ENCODE measurements around the gene XKR7.
"Not testable (repeated sequence)": the region's sequence is repeated elsewhere in the genome, so short reads cannot be mapped to it uniquely, and the experiment has no call there.

Gene XKR7

DNA sequence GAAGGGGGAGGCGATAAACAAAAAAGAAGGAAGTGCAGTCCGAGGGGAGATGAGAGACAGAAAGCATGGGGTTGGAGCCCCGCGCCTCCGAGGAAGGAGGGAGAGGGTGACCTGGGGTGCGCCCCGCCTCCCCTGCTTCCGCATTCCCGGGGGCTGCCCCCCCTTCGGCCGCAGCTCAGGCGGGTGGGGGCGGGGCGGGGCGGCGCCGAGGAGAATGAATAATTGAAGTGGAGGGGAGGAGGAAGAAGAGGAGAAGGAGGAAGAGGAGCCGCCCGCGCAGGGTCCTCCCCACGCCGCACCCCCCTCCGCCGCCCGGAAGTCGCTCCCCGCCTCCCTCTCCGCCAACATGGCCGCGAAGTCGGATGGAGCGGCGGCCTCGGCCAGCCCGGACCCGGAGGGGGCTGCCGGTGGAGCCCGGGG is at the start of gene XKR7:
TSS of gene XKR7 (plus strand) at position 322 of the 420 bp plus-strand sequence. CDS start at position 347, 25 bp downstream.
- no peak for DNase-seq

DNA sequence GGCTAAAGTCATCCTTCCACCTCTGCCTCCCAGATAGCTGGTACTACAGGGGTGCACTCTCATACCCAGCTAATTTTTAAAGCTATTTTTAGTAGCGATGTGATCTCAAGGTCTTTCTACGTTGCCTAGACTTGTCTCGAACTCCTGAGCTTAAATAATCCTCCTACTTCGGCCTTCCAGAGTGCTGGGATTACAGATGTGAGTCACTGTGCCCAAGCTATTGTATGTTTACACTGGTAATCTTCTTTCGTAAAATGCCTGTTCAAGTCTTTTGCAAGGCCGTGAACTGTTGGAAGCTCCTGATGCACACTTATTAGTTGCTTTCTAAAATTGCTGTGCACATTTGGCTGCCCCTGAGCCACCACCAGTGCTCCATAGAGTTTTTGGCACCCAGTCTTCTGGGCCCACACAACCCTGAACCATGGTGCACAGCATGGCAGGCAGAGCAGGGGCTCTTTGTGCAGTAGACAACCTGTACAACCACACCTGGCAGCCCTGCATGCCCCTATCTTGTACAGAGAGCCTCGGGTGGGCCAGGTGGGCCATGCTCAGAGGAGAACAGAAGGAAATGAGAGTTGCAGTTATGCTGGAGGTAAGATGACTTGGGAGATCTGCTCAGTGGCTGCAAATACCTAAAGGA is 49.4 kb upstream of the XKR7 start:
- DNase-seq, result no peak

- DNase-seq, result no peak
Observed at GRCh38 chr20:31919410-31920155, 48.4 kb upstream of the XKR7 start.

- DNase-seq, result no peak
Observed at GRCh38 chr20:31920275-31920855, 47.6 kb upstream of the XKR7 start.

DNA sequence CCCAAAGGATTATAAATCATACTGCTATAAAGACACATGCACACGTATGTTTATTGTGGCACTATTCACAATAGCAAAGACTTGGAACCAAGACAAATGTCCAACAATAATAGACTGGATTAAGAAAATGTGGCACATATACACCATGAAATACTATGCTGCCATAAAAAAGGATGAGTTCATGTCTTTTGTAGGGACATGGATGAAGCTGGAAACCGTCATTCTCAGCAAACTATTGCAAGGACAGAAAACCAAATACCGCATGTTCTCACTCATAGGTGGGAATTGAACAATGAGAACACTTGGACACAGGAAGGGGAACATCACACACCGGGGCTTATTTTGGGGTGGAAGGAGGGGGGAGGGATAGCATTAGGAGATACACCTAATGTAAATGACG is 46.5 kb upstream of the XKR7 start:
- DNase-seq, result not testable (repeated sequence)

- DNase-seq, result no peak
Observed at GRCh38 chr20:31922181-31922580, 45.8 kb upstream of the XKR7 start.

GRCh38 chr20:31922588-31922987 is 45.4 kb upstream of the XKR7 start:
- no peak for DNase-seq

- DNase-seq, result no peak
Observed at GRCh38 chr20:31923388-31924331, 44.3 kb upstream of the XKR7 start.

GRCh38 chr20:31924561-31924960 is 43.4 kb upstream of the XKR7 start:
- no peak for DNase-seq

DNA sequence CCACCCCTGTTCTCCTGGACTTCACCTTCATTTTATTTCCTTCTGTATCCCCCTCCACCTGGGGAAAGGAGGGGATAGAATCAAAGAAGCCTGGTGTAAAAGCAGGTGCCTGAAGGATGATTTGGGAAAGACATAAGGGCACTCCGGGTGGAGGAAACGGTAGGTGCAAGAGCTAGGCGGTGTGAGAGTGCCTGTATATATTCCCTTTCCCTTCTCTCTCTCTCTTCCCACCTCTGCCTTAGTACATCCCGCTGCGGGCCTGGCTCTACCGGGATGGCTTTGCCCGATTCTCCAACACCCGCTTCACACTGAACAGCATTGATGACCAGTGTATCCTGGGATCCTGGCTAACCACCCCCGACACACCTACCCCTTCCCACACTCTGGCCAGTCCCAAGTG is 42.3 kb upstream of the XKR7 start:
- DNase-seq, result no peak

DNA sequence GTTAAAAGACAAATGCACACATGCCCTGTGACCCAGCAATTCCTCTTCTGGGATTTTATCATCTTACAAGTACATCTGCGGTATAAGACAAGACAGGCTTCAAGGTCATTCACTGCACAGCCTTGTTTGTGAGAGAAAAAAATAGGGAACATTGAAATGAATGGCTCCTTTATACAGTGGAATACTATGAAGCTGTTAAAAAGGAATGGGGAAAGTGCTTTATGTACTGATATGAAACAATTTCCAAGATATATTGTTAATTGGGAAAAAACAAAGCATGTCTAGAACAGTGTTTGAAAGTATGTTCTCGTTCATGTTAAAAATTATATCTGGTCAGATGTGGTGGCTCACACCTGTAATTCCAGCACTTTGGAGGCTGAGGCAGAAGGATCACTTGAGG is 41.5 kb upstream of the XKR7 start:
- DNase-seq, result no peak

GRCh38 chr20:31927627-31928159 is 40.3 kb upstream of the XKR7 start:
- DNase-seq, result no peak

DNA sequence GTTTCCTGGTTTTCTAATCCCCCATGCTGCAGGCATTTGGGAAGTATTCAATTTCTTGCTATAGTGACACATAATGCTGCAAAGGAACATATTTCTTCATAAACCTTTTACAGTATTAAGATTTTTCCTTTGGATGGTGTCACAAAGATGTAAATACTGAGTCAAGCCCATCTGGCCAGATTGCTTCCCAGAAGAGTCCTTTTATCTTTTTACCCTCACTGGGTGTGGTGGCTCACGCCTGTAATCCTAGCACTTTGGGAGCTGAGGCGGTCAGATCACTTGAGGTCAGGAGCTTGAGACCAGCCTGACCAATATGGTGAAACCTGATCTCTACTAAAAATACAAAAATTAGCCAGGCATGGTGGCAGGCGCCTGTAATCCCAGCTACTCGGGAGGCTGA is 38.3 kb upstream of the XKR7 start:
- not testable (repeated sequence) for DNase-seq

DNA sequence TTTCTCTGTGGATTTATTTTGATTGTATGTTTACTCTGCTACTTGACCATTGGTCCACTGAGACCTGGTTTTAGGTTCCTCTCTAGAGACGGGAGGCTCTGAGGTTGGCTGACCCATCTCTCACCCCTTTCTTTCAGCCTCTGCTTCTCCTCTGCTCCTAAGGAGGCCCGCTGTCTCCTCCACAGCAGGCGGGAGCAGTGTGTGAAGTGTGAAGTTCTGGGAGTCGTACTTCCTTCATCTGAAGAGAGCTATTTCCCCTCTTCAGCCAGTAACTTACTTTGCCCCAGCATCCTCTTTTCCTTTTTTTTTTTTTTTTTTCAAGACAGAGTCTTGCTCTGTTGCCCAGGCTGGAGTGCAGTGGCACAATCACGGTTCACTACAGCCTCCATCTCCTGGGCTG is 37.2 kb upstream of the XKR7 start:
- DNase-seq, result no peak

DNA sequence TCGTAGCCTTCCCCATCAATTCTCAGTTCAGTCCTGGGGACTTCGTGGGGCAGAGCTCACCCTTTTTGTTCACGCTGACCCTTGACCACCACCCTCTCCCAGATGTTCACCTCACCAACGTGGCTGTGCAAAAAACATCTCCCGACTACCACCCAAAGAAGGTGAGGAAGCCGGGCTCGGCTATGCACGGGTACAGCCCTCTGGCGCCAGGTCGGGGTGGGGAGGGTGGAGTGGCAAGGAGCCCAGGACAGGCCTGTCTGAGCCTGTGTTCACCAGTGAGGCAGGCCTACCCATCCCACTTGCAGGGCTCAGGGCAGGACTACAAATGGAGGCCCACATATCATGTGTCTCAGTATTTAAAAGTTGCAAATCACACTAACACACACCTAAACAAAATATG is 34.3 kb upstream of the XKR7 start:
- no peak for DNase-seq

GRCh38 chr20:31934491-31934890 is 33.5 kb upstream of the XKR7 start:
- no peak for DNase-seq

GRCh38 chr20:31934968-31935764 is 32.8 kb upstream of the XKR7 start:
- DNase-seq, result no peak

- no peak for DNase-seq
Observed at GRCh38 chr20:31936420-31936819, 31.5 kb upstream of the XKR7 start.

- no peak for DNase-seq
Observed at GRCh38 chr20:31937820-31938219, 30.1 kb upstream of the XKR7 start.

DNA sequence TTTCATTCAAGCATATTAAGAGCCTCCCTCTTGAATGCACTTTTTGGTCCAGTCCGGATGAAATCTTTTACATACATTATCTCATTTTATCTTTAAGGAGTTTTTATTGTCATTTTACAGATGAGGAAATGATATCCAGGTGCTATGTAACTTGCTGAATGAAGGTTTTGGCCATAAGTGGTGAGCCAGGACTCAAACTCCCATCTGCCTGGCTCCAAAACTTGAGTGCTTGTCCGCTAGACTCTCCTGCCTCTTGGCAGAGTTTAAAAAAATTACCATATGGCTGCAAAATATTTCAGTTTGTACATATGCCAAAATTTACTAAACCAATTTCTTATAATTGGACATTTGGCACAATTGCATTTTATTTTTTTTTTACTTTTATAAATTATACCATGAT is 28.3 kb upstream of the XKR7 start:
- no peak for DNase-seq

- no peak for DNase-seq
Observed at GRCh38 chr20:31943052-31943471, 24.9 kb upstream of the XKR7 start.

DNA sequence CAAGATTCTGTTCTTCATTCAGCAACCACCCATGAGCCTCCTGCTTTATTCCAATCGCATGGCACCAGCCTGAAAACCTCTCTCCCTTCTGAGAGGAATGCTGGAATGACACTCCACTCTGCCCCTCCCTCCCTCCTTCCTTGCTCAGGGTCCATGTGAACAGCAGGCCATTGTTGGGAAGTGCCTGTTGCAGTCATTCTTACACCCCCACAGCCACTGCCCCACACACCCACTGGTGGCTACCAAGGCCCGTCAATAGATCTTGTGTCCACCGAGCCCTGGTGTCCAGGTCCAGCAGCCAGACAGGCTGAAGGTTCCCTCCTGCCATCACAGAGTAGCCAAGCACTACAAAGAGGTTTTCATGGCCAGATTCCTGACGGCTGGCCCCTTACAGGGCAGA is 22.6 kb upstream of the XKR7 start:
- no peak for DNase-seq

All from activated CD4-positive, alpha-beta T cell treated with anti-CD3 and anti-CD28 coated beads for 1 hour (primary cell).